ENCODE measurements around the gene IYD. TPM values are rescaled to one million over a fixed set of nuclear protein-coding genes. Genes with fewer than 3 reads are reported as not detected.

IYD gene
- total RNA-seq, 1 experiment from 2014 or later: not detected

DNA sequence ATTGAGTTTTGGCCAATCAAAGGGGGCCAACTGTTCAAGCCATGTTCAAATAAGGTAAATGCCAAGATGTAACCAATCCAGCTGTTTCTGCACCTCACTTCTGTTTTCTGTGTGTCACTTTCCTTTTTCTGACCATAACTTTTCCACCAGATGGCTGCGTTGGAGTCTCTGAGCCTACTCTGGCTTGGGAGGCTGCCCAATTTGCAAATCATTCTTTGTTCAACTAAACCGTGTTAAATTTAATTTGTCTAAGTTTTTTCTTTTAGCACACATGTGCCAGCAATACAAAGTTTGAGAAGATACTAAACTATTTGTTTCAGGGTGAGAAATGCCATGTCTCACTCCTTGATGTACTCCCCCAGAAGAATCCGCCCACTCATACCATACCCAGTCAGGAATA is 52.1 kb downstream of the IYD start:
- Mint-ChIP-seq H3K36me3 (ENCODE audit: insufficient read depth, unreplicated experiment) (no peaks in the 10 kb centered on the region), H3K4me3 (ENCODE audit: unreplicated experiment) (no peak overlapping the region), H3K27me3 (ENCODE audit: insufficient read depth, unreplicated experiment) (no peaks in the 10 kb centered on the region), H3K27ac (ENCODE audit: low read depth, unreplicated experiment) (no peak overlapping the region), H3K9me3 (ENCODE audit: unreplicated experiment) (no peaks in the 10 kb centered on the region), H3K4me1 (ENCODE audit: insufficient read depth, unreplicated experiment) (peaks cover 21% of the 10 kb centered on the region)
- CTCF ChIA-PET: interaction anchor here (3.4 kb wide), 1 partner anchor 8 kb away, joined by 16 read pairs; no protein-coding TSS in a partner anchor
- intact Hi-C loops (cut with micrococcal nuclease): no loop called here
- POLR2A ChIA-PET: interaction anchor here (3.0 kb wide), 1 partner anchor 179 kb away, joined by 32 read pairs; the partner anchor contains the start of gene PLEKHG1
- TF ChIP-seq CTCF (IDR thresholded peaks at IDR 0.05; ENCODE audit: unreplicated experiment): no peak
- no TSS peak for BruUV-seq (replicated peaks)
- DNase-seq (ENCODE audit: unreplicated experiment): no peak

- BruUV-seq (replicated peaks): no TSS peak
- no peaks in the 10 kb centered on the region for H3K4me1 Mint-ChIP-seq (ENCODE audit: insufficient read depth, unreplicated experiment)
- CTCF ChIA-PET: interaction anchor here (0.6 to 1.5 kb wide), 6 partner anchors 10 to 390 kb away, joined by 3 to 5 read pairs (median 4); no protein-coding TSS in a partner anchor
Measured at GRCh38 chr6:150425508-150425907, 56.7 kb downstream of the IYD start.

GRCh38 chr6:150426198-150426597 is 57.4 kb downstream of the IYD start:
- H3K27me3 Mint-ChIP-seq (ENCODE audit: insufficient read depth, unreplicated experiment): no peaks in the 10 kb centered on the region
- no peak overlapping the region for H3K27ac Mint-ChIP-seq (ENCODE audit: low read depth, unreplicated experiment)
- DNase-seq (ENCODE audit: unreplicated experiment): no peak
- H3K36me3 Mint-ChIP-seq (ENCODE audit: insufficient read depth, unreplicated experiment): no peaks in the 10 kb centered on the region
- POLR2A ChIA-PET: no interaction called here
- CTCF ChIA-PET: interaction anchor here (1.3 to 1.4 kb wide), 3 partner anchors 8 to 389 kb away, joined by 3 to 4 read pairs (median 4); no protein-coding TSS in a partner anchor
- no peak for TF ChIP-seq CTCF (IDR thresholded peaks at IDR 0.05; ENCODE audit: unreplicated experiment)
- intact Hi-C loops (cut with micrococcal nuclease): no loop called here
- H3K4me1 Mint-ChIP-seq (ENCODE audit: insufficient read depth, unreplicated experiment): no peaks in the 10 kb centered on the region
- BruUV-seq (replicated peaks): no TSS peak
- no peaks in the 10 kb centered on the region for H3K9me3 Mint-ChIP-seq (ENCODE audit: unreplicated experiment)
- no peak overlapping the region for H3K4me3 Mint-ChIP-seq (ENCODE audit: unreplicated experiment)

More at GRCh38 chr6:150425508-150425907, 56.7 kb downstream of the IYD start:
- DNase-seq (ENCODE audit: unreplicated experiment): no peak
- Mint-ChIP-seq H3K36me3 (ENCODE audit: insufficient read depth, unreplicated experiment) (no peaks in the 10 kb centered on the region), H3K4me3 (ENCODE audit: unreplicated experiment) (no peak overlapping the region), H3K27ac (ENCODE audit: low read depth, unreplicated experiment) (no peak overlapping the region), H3K27me3 (ENCODE audit: insufficient read depth, unreplicated experiment) (no peaks in the 10 kb centered on the region), H3K9me3 (ENCODE audit: unreplicated experiment) (no peaks in the 10 kb centered on the region)
- TF ChIP-seq CTCF (IDR thresholded peaks at IDR 0.05; ENCODE audit: unreplicated experiment): no peak
- POLR2A ChIA-PET: no interaction called here
- intact Hi-C loops (cut with micrococcal nuclease): no loop called here

DNA sequence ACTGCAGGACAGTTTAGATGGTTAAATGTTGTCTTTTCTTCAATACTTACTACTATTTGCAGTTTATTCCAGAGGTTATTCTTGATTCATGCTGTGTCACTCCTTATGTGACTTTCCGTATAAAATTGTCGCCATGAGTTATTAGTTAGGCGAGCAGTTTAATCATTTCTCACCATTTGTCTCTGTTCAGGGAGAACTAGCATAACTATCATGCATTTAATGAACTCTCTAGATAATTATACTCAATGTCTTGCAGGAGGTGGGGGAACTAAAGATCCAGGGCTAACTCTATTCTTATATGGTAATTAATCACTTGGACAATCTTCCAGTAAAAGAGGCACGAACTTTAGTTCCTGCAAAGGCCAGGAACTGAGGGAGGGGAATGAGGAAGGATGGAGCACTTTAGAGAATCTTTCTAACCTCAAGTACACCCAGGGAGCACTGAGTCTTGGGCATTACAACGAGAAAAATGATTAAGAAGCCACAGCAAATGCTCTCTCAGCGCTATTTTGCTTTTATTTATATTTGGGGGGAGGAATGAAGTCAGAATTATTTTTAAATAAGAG is 58.3 kb downstream of the IYD start:
- ChIA-PET CTCF (interaction anchor here (1.3 kb wide), 1 partner anchor 9 kb away, joined by 4 read pairs; no protein-coding TSS in a partner anchor), POLR2A (no interaction called here)
- no peaks in the 10 kb centered on the region for H3K27me3 Mint-ChIP-seq (ENCODE audit: insufficient read depth, unreplicated experiment)
- no peak for TF ChIP-seq CTCF (IDR thresholded peaks at IDR 0.05; ENCODE audit: unreplicated experiment)
- no peak overlapping the region for H3K4me3 Mint-ChIP-seq (ENCODE audit: unreplicated experiment)
- no peak overlapping the region for H3K27ac Mint-ChIP-seq (ENCODE audit: low read depth, unreplicated experiment)
- H3K4me1 Mint-ChIP-seq (ENCODE audit: insufficient read depth, unreplicated experiment): no peaks in the 10 kb centered on the region
- no peaks in the 10 kb centered on the region for H3K9me3 Mint-ChIP-seq (ENCODE audit: unreplicated experiment)
- intact Hi-C loops (cut with micrococcal nuclease): no loop called here
- no peak for DNase-seq (ENCODE audit: unreplicated experiment)
- BruUV-seq (replicated peaks): no TSS peak
- H3K36me3 Mint-ChIP-seq (ENCODE audit: insufficient read depth, unreplicated experiment): no peaks in the 10 kb centered on the region

Data from MCF 10A (cell line).